ENCODE measurements around the gene TMEM273.

TMEM273 gene

DNA sequence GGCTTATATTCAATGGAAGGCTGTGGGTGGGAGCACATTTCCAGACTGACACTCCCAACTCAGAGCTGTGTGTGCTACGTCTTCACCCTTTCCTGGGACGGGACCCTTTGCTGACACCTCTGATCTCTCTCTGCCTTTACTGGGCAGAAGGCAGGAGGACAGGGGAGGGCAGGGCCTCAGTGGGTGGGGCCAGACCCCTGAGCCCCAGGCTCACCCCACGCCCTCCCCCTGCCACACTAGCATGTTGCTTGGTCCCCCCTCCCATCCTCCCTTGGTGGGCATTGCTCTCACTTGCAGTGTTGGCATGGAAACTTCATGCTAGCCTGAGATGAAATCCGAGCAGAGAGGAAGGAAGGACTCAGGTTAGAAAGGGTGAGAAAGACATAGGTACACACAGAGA lies 18.4 kb downstream of the TMEM273 start:
- H3K4me3 ChIP-seq (replicated peaks; ENCODE audit: low read depth, low read length) = no peak overlapping the region
- no peak for DNase-seq (ENCODE audit: extremely low read depth, low read depth)
- no peak for TF ChIP-seq CTCF (IDR thresholded peaks at IDR 0.05; ENCODE audit: low read depth, low read length, missing control alignments)

DNA sequence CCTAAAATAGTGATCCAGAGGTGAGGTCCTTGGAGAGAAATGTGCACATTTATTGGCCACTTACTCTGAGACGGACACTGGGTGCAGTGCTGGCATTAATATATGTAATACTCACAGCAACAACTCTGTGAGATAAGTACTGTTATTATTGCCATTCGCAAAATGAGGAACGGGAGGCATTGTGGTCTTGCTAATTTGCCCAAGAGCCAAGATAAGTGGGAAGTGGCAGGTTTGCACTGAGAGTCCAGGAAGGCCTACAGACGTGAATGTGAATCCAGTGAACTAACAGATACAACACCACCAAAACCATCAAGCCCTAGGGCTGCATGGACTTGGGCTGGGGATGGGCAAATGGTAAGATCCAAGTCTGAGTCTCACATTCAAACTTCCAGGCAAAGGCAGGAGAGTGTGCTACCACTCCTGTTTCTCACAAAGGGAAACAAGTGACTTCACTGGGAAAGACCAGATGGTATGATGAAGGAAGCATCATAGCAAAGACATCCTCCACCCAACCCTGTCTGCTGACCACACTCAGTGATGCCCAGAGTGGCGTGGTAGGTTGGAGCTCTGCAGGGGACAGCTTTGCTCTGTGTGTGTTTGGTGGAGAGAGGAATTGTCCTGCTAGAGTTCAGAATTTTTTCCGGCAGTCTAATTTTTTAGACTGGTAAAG lies 19.2 kb downstream of the TMEM273 start:
- DNase-seq (ENCODE audit: extremely low read depth, low read depth) = no peak
- no peak for TF ChIP-seq CTCF (IDR thresholded peaks at IDR 0.05; ENCODE audit: low read depth, low read length, missing control alignments)
- H3K4me3 ChIP-seq (replicated peaks; ENCODE audit: low read depth, low read length) = no peak overlapping the region

GRCh38 chr10:49168171-49168540 lies 20.0 kb downstream of the TMEM273 start:
- no peak overlapping the region for H3K4me3 ChIP-seq (replicated peaks; ENCODE audit: low read depth, low read length)
- no peak for DNase-seq (ENCODE audit: extremely low read depth, low read depth)
- no peak for TF ChIP-seq CTCF (IDR thresholded peaks at IDR 0.05; ENCODE audit: low read depth, low read length, missing control alignments)

- DNase-seq (ENCODE audit: extremely low read depth, low read depth) = no peak
- TF ChIP-seq CTCF (IDR thresholded peaks at IDR 0.05; ENCODE audit: low read depth, low read length, missing control alignments) = no peak
Measured at GRCh38 chr10:49167425-49168170, 20.6 kb downstream of the TMEM273 start.

GRCh38 chr10:49166484-49167400 lies 21.4 kb downstream of the TMEM273 start:
- H3K4me3 ChIP-seq (replicated peaks; ENCODE audit: low read depth, low read length) = no peak overlapping the region
- DNase-seq (ENCODE audit: extremely low read depth, low read depth) = no peak
- no peak for TF ChIP-seq CTCF (IDR thresholded peaks at IDR 0.05; ENCODE audit: low read depth, low read length, missing control alignments)

More at GRCh38 chr10:49167425-49168170, 20.6 kb downstream of the TMEM273 start:
- no peak overlapping the region for H3K4me3 ChIP-seq (replicated peaks; ENCODE audit: low read depth, low read length)

DNA sequence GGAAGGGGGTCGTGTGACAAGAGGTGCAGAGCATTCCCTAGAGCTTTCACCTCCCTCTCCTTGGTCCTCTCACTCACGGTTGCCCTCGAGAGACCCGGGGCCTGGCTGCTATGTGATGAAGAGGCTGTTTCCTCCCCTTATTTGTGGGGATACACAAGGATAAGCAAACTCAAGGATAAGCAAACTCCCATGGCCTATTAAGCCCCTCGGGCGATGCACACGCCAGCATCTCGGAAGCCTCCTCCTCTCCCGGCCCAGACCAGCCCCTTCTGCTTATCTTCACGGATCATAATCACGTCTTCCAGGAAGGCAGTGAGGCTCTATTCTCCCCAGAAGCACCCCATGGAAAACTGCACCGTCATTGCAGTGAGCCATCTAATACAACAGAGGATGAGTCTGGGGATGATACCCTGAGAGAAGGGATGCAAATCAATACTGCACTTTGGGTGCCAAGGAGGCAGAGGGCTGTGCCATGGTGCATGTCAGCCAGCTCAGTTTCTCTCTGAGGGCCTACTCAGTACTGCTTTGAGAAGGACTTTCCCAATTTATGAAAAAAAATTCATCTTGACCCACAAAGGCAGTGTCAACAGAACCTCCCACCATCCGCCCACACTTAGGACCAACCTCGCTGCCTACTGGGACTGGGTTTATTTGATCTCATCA lies 22.2 kb downstream of the TMEM273 start:
- no peak for TF ChIP-seq CTCF (IDR thresholded peaks at IDR 0.05; ENCODE audit: low read depth, low read length, missing control alignments)
- no peak for DNase-seq (ENCODE audit: extremely low read depth, low read depth)
- H3K4me3 ChIP-seq (replicated peaks; ENCODE audit: low read depth, low read length) = no peak overlapping the region
